ENCODE measurements around the gene ANKRD11. TPM values are rescaled to one million over a fixed set of nuclear protein-coding genes. Genes with fewer than 3 reads are reported as not detected.

Gene ANKRD11
- total and polyA plus RNA-seq, 2 donors (not counting 3 experiments of a cell fraction or from before 2014, with no cell fraction given), result 55.8 to 191 TPM

- intact Hi-C loops (cut with micrococcal nuclease) (no loop called here), dilution Hi-C loops (cut with MboI; ENCODE audit: extremely low pct_ligation_motif_present, low sequenced_read_pairs) (no loop called here)
- peaks cover 100% of the 10 kb centered on the region for H3K79me2 ChIP-seq (ENCODE audit: control insufficient read depth, insufficient read depth, low read length)
- no peaks in the 10 kb centered on the region for H3K9me3 ChIP-seq (replicated peaks; ENCODE audit: control insufficient read depth, insufficient read depth, low read length)
- H3K4me2 ChIP-seq (ENCODE audit: insufficient read depth, low read length), result no peak overlapping the region
- no peak overlapping the region for H3K9ac ChIP-seq (replicated peaks; ENCODE audit: extremely low read depth, insufficient read depth, low read length)
- FAIRE-seq, result no peak
- H3K27ac ChIP-seq (ENCODE audit: insufficient read depth, low read depth, low read length), result no peak overlapping the region
- H3K27me3 ChIP-seq (ENCODE audit: control insufficient read depth in 2 of 2, insufficient read depth in 2 of 2, low read length in 2 of 2), result no peaks in the 10 kb centered on the region
- peaks cover 21% of the 10 kb centered on the region for H3K4me1 ChIP-seq (ENCODE audit: control insufficient read depth, extremely low read depth, insufficient read depth, low read length)
- CTCF ChIA-PET, result interaction anchor here (0.6 kb wide), 1 partner anchor 35 kb away, joined by 6 read pairs; no protein-coding TSS in a partner anchor
- POLR2A ChIA-PET, result interaction anchor here (0.6 kb wide), 2 partner anchors 19 to 842 kb away, joined by 3 to 4 read pairs; no protein-coding TSS in a partner anchor
- no peak overlapping the region for H3K4me3 ChIP-seq (replicated peaks in 1 of 3; ENCODE audit: insufficient read depth in 1 of 3, low read depth in 1 of 3, low read length in 3 of 3)
- peaks cover 11% of the 10 kb centered on the region for H4K20me1 ChIP-seq (replicated peaks; ENCODE audit: control insufficient read depth, extremely low read depth, insufficient read depth, low read length)
- H2AFZ ChIP-seq (ENCODE audit: low read depth, low read length), result no peak overlapping the region
- H3K36me3 ChIP-seq (ENCODE audit: control insufficient read depth in 2 of 2, extremely low read depth in 1 of 2, insufficient read depth in 2 of 2, low read length in 2 of 2), result peaks cover 0 to 2% of the 10 kb centered on the region in 2 experiments
- no peak for DNase-seq (ENCODE audit: low read depth, low spot score)
- no TSS peak for BruUV-seq (replicated peaks)
- no peak for TF ChIP-seq JUN (IDR thresholded peaks at IDR 0.05; ENCODE audit: borderline replicate concordance, insufficient read depth, insufficient read length, low read depth)
- no peak for TF ChIP-seq POLR2AphosphoS5 (IDR thresholded peaks at IDR 0.05; ENCODE audit: insufficient read depth, low read depth, low read length)
- TF ChIP-seq POLR2A (IDR thresholded peaks at IDR 0.05; ENCODE audit: low read depth, low read length), result no peak
- no peak for TF ChIP-seq FOS (IDR thresholded peaks at IDR 0.05; ENCODE audit: borderline replicate concordance, insufficient read depth, low read length)
- TF ChIP-seq GATA2 (IDR thresholded peaks at IDR 0.05; ENCODE audit: insufficient read depth, insufficient read length, low read depth, low read length), result no peak
- TF ChIP-seq CTCF (IDR thresholded peaks at IDR 0.05; ENCODE audit: extremely low read depth in 1 of 2, insufficient read depth in 1 of 2, low read depth in 1 of 2, low read length in 2 of 2), result no peak
- TF ChIP-seq EZH2 (IDR thresholded peaks at IDR 0.05; ENCODE audit: borderline replicate concordance, low read depth, low read length, severe bottlenecking), result no peak
- TF ChIP-seq MAX (IDR thresholded peaks at IDR 0.05; ENCODE audit: insufficient read depth, insufficient read length), result no peak
- TF ChIP-seq MYC (IDR thresholded peaks at IDR 0.05; ENCODE audit: low read depth, low read length), result no peak
- H3K9me1 ChIP-seq (replicated peaks; ENCODE audit: control insufficient read depth, extremely low read depth, insufficient read depth, low read length), result no peaks in the 10 kb centered on the region
These were observed 121.6 kb downstream of the ANKRD11 start for GRCh38 chr16:89368604-89369249.
